ENCODE data around the gene CXCL3. TPM values are rescaled to one million over a fixed set of nuclear protein-coding genes. Genes with fewer than 3 reads are reported as not detected.

CXCL3 gene
- total and polyA plus RNA-seq, 10 of the 15 experiments (the other 5 are each of a cell fraction or from before 2014, with no cell fraction given) = not detected

DNA sequence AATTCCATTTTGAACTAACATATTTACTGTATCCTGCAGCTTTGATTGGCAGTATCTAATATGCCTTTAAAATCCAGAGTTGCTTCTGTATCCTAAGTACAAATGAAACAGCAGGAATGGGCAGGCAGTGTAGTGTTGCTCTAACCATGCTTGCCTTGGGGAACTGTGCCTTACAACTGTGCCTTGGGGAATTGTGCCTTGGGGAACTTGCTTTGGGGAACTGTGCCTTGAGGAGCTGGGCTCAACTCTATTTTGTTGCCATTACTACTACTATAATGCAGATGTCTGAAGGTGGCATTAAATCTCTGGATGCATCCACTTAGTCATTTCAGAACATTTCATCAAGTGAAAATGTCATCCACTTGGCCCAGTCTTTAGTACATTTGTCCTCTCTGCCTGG lies 6.9 kb downstream of the CXCL3 start (continued):
- TF ChIP-seq BRCA1 (IDR thresholded peaks at IDR 0.05; ENCODE audit: low read depth, low read length) = no peak
- TF ChIP-seq, protein P1, sequence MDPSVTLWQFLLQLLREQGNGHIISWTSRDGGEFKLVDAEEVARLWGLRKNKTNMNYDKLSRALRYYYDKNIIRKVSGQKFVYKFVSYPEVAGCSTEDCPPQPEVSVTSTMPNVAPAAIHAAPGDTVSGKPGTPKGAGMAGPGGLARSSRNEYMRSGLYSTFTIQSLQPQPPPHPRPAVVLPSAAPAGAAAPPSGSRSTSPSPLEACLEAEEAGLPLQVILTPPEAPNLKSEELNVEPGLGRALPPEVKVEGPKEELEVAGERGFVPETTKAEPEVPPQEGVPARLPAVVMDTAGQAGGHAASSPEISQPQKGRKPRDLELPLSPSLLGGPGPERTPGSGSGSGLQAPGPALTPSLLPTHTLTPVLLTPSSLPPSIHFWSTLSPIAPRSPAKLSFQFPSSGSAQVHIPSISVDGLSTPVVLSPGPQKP (IDR thresholded peaks at IDR 0.05; ENCODE audit: low read depth, low read length) = no peak
- no peak for TF ChIP-seq ZNF384 (IDR thresholded peaks at IDR 0.05; ENCODE audit: borderline replicate concordance, low read depth, low read length)
- TF ChIP-seq, protein P2, sequence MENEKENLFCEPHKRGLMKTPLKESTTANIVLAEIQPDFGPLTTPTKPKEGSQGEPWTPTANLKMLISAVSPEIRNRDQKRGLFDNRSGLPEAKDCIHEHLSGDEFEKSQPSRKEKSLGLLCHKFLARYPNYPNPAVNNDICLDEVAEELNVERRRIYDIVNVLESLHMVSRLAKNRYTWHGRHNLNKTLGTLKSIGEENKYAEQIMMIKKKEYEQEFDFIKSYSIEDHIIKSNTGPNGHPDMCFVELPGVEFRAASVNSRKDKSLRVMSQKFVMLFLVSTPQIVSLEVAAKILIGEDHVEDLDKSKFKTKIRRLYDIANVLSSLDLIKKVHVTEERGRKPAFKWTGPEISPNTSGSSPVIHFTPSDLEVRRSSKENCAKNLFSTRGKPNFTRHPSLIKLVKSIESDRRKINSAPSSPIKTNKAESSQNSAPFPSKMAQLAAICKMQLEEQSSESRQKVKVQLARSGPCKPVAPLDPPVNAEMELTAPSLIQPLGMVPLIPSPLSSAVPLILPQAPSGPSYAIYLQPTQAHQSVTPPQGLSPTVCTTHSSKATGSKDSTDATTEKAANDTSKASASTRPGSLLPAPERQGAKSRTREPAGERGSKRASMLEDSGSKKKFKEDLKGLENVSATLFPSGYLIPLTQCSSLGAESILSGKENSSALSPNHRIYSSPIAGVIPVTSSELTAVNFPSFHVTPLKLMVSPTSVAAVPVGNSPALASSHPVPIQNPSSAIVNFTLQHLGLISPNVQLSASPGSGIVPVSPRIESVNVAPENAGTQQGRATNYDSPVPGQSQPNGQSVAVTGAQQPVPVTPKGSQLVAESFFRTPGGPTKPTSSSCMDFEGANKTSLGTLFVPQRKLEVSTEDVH (IDR thresholded peaks at IDR 0.05; ENCODE audit: low read depth, partially characterized antibody) = no peak

DNA sequence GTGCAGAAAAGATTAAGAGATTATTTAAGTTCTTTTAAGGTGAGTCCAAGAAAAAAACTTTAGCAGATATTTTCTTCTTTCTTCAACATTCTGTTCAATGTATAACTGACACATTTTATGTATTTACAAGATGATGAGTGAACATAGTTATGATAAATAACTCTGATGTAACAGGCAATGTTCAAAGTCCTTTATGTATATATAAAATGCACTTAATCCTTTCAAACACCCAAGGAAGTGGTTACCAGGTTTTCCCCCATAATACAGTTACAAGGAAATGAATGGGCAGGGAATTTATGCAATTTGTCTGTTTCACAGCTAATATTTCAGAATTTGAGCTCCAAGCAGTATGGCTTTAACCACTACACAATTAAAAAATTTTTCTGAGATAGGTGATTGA lies 8.2 kb downstream of the CXCL3 start:
- FAIRE-seq = no peak
- SMC1A ChIA-PET (ENCODE audit: uncharacterized antibody, unreplicated experiment) = no interaction called here
- TF ChIP-seq MEF2A (IDR thresholded peaks at IDR 0.05; ENCODE audit: insufficient read depth, low read depth, low read length) (no peak), FOXK2 (IDR thresholded peaks at IDR 0.05) (no peak), SPI1 (IDR thresholded peaks at IDR 0.05; ENCODE audit: borderline replicate concordance, insufficient read depth, low read depth, low read length) (no peak), RAD51 (IDR thresholded peaks at IDR 0.05) (no peak), EGR1 (IDR thresholded peaks at IDR 0.05; ENCODE audit: borderline replicate concordance in 1 of 2, low read depth in 2 of 2, low read length in 2 of 2) (no peak), ETV6 (conservative IDR thresholded peaks at IDR 0.05 in 1 of 2, IDR thresholded peaks at IDR 0.05 in 1 of 2; ENCODE audit: borderline replicate concordance in 1 of 2, low read depth in 1 of 2) (no peak), NFIC (IDR thresholded peaks at IDR 0.05; ENCODE audit: low read depth, low read length) (no peak), DPF2 (IDR thresholded peaks at IDR 0.05) (no peak), SMAD1 (IDR thresholded peaks at IDR 0.05; ENCODE audit: low read depth, partially characterized antibody) (no peak), ATF7 (IDR thresholded peaks at IDR 0.05; ENCODE audit: low read depth) (no peak)
- TF ChIP-seq, protein P3, sequence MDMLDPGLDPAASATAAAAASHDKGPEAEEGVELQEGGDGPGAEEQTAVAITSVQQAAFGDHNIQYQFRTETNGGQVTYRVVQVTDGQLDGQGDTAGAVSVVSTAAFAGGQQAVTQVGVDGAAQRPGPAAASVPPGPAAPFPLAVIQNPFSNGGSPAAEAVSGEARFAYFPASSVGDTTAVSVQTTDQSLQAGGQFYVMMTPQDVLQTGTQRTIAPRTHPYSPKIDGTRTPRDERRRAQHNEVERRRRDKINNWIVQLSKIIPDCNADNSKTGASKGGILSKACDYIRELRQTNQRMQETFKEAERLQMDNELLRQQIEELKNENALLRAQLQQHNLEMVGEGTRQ (IDR thresholded peaks at IDR 0.05; ENCODE audit: borderline replicate concordance, low read depth, low read length) = no peak
- TF ChIP-seq, protein P4, sequence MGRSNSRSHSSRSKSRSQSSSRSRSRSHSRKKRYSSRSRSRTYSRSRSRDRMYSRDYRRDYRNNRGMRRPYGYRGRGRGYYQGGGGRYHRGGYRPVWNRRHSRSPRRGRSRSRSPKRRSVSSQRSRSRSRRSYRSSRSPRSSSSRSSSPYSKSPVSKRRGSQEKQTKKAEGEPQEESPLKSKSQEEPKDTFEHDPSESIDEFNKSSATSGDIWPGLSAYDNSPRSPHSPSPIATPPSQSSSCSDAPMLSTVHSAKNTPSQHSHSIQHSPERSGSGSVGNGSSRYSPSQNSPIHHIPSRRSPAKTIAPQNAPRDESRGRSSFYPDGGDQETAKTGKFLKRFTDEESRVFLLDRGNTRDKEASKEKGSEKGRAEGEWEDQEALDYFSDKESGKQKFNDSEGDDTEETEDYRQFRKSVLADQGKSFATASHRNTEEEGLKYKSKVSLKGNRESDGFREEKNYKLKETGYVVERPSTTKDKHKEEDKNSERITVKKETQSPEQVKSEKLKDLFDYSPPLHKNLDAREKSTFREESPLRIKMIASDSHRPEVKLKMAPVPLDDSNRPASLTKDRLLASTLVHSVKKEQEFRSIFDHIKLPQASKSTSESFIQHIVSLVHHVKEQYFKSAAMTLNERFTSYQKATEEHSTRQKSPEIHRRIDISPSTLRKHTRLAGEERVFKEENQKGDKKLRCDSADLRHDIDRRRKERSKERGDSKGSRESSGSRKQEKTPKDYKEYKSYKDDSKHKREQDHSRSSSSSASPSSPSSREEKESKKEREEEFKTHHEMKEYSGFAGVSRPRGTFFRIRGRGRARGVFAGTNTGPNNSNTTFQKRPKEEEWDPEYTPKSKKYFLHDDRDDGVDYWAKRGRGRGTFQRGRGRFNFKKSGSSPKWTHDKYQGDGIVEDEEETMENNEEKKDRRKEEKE (IDR thresholded peaks at IDR 0.05) = no peak

More for the DNA sequence above, 8.2 kb downstream of the CXCL3 start:
- Histone ChIP-seq H3K36me3 (ENCODE audit: control insufficient read depth in 2 of 2, insufficient read depth in 2 of 2, low read length in 1 of 2) (no peaks in the 10 kb centered on the region), H4K20me1 (ENCODE audit: control insufficient read depth, insufficient read depth) (no peaks in the 10 kb centered on the region), H3K27ac (ENCODE audit: control insufficient read depth, insufficient read depth) (no peak overlapping the region), H3K4me2 (ENCODE audit: control insufficient read depth, insufficient read depth) (no peak overlapping the region), H3K27me3 (replicated peaks in 1 of 2; ENCODE audit: control insufficient read depth in 2 of 2, insufficient read depth in 2 of 2, low read length in 1 of 2) (no peaks in the 10 kb centered on the region), H2AFZ (ENCODE audit: control insufficient read depth, low read depth, low read length) (no peak overlapping the region), H3K4me1 (ENCODE audit: control insufficient read depth, insufficient read depth, low read length) (no peaks in the 10 kb centered on the region), H3K4me3 (no peak overlapping the region), H3K79me2 (ENCODE audit: control insufficient read depth, insufficient read depth, low read length) (no peaks in the 10 kb centered on the region), H3K9me3 (replicated peaks; ENCODE audit: control insufficient read depth, insufficient read depth, low read length) (no peaks in the 10 kb centered on the region), H3K9ac (ENCODE audit: control insufficient read depth, insufficient read depth, low read length) (no peak overlapping the region)
- ChIA-PET CTCF (interaction anchor here (1.5 kb wide), 1 partner anchor 104 kb away, joined by 3 read pairs; no protein-coding TSS in a partner anchor), RAD21 (ENCODE audit: unreplicated experiment) (no interaction called here), POLR2A (no interaction called here)
- DNase-seq (ENCODE audit: low read depth, low spot score) (no peak), ATAC-seq (no peak)
- intact Hi-C loops (cut with micrococcal nuclease; ENCODE audit: unreplicated experiment) = loop anchor here (10.0 kb wide), 1 partner anchor 365 kb away; no protein-coding TSS in a partner anchor
- in situ Hi-C loops (cut with MboI) = no loop called here
- no TSS peak for BruUV-seq (replicated peaks)
